Measurements from ENCODE around the gene GLT6D1. TPM values are rescaled to one million over a fixed set of nuclear protein-coding genes. Genes with fewer than 3 reads are reported as not detected.

The GLT6D1 gene
- total and polyA plus RNA-seq, 2 of the 8 experiments (the other 6 are each of a cell fraction or from before 2014, with no cell fraction given), result 1.3 to 2.1 TPM

GRCh38 chr9:135663451-135663770, 24.1 kb upstream of the GLT6D1 start (continued):
- TF ChIP-seq HDAC6 (IDR thresholded peaks at IDR 0.05; ENCODE audit: low read depth, low read length) (no peak), SIX5 (IDR thresholded peaks at IDR 0.05; ENCODE audit: low read depth, low read length) (no peak), POLR2AphosphoS5 (IDR thresholded peaks at IDR 0.05; ENCODE audit: low read depth, low read length) (no peak)

All from H1 (cell line).